Upper lobe of left lung (tissue), 6 donors: ENCODE data around the gene FOXN3. TPM values are rescaled to one million over a fixed set of nuclear protein-coding genes. Genes with fewer than 3 reads are reported as not detected.

ENCODE experiments used
- ATAC-seq, 2 donors: fragments of 200-7000 bp; cut with Tn5 transposase; one replicate each; pipeline ENCODE4 v1.9.1; 2022; ENCODE audit warnings: mild to moderate bottlenecking in 2 of 2, moderate library complexity in 2 of 2; ENCODE audit not compliant: low FRiP score in 2 of 2
- DNase-seq, 2 donors: peaks; one replicate each; pipeline ENCODE4 v3.0.0-alpha.2; 2019 to 2020
- H3K27ac ChIP-seq, 4 donors: fragments of 200-600 bp; sonication (generic); one replicate each; pipeline ENCODE4 v1.5.1; 2016 to 2019
- H3K27me3 ChIP-seq, 4 donors: fragments of 200-600 bp; sonication (generic); one replicate each; pipeline ENCODE4 v1.5.1; 2017 to 2019
- H3K36me3 ChIP-seq, 4 donors: fragments of 200-600 bp; sonication (generic); one replicate each; pipeline ENCODE4 v1.5.1; 2016 to 2019
- H3K4me1 ChIP-seq, 4 donors: fragments of 200-600 bp; sonication (generic); one replicate each; pipeline ENCODE4 v1.5.1; 2018 to 2019
- H3K4me3 ChIP-seq, 4 donors: fragments of 200-600 bp; sonication (generic); one replicate each; pipeline ENCODE4 v1.5.1; 2017 to 2019; ENCODE audit warnings: mild to moderate bottlenecking in 2 of 4, moderate library complexity in 1 of 4
- H3K9me3 ChIP-seq, 4 donors: fragments of 200-600 bp; sonication (generic); one replicate each; pipeline ENCODE4 v1.5.1; 2018 to 2019
- EP300 ChIP-seq, 4 donors: sonication (generic); formaldehyde crosslinking; IDR thresholded peaks; one replicate each; pipeline ENCODE4 v1.5.1; 2017; ENCODE audit warnings: antibody characterized with exemption in 4 of 4, control low read depth in 2 of 4
- POLR2A ChIP-seq, 4 donors: fragments of 450-650 bp; IDR thresholded peaks; one replicate each; pipeline ENCODE4 v1.5.1; 2016 to 2017; ENCODE audit warnings: antibody characterized with exemption in 4 of 4, mild to moderate bottlenecking in 2 of 4
- POLR2AphosphoS5 ChIP-seq, 2 donors: sonication (generic); formaldehyde crosslinking; IDR thresholded peaks; one replicate each; pipeline ENCODE4 v1.5.1; 2017; ENCODE audit warnings: antibody characterized with exemption in 2 of 2
- WGBS, 2 donors: methylation state at CpG; one replicate each; pipeline ENCODE4 v1.1.5; 2017 to 2018; 5-methylcytosine and 5-hydroxymethylcytosine counted together
- total RNA-seq, 6 donors: library from RNA; depleted of rRNA in 4 of 6; stranded (reverse); fragments of >200 nt in 4 of 6; gene quantifications; one replicate each; pipeline versions ENCODE4 v1.1.0 to v1.2.1, GENCODE V29; 2016 to 2021
- TF ChIP-seq, protein P1 (sequence below), 6 experiments: fragments of 450-650 bp in 4 of 6; fragments of 200-600 bp in 2 of 6; sonication (generic) in 2 of 6; IDR thresholded peaks; one replicate each; pipeline ENCODE4 v1.5.1; 2016 to 2019; ENCODE audit warnings: antibody characterized with exemption in 6 of 6
- donor health status: DM: no; HTN: no; CAD: no; lungs with moderate emphysema.
- donor health status: DM: no; HTN: yes; CAD: no; lungs with severe emphysema.

Gene FOXN3
- total RNA-seq, 6 donors from 2014 or later, result 63.4 to 115 (median 77.2) TPM

- WGBS, 2 donors, result 73% methylated on average over 2 of the region's 2 CpGs
- H3K27ac ChIP-seq, result peak overlapping the region; percentile 1 to 97 (median 94)
- H3K27me3 ChIP-seq, result no peaks in the 10 kb centered on the region
- peak in 1 of 2 donors; percentile 64 for DNase-seq
- H3K36me3 ChIP-seq, result no peaks in the 10 kb centered on the region
- H3K4me3 ChIP-seq, result no peak overlapping the region
- H3K9me3 ChIP-seq, result no peaks in the 10 kb centered on the region
- H3K4me1 ChIP-seq, result peaks cover 33 to 47% (median 33%) of the 10 kb centered on the region in 4 donors
- TF ChIP-seq EP300 (IDR thresholded peaks at IDR 0.05), result no peak
- TF ChIP-seq, protein P1, sequence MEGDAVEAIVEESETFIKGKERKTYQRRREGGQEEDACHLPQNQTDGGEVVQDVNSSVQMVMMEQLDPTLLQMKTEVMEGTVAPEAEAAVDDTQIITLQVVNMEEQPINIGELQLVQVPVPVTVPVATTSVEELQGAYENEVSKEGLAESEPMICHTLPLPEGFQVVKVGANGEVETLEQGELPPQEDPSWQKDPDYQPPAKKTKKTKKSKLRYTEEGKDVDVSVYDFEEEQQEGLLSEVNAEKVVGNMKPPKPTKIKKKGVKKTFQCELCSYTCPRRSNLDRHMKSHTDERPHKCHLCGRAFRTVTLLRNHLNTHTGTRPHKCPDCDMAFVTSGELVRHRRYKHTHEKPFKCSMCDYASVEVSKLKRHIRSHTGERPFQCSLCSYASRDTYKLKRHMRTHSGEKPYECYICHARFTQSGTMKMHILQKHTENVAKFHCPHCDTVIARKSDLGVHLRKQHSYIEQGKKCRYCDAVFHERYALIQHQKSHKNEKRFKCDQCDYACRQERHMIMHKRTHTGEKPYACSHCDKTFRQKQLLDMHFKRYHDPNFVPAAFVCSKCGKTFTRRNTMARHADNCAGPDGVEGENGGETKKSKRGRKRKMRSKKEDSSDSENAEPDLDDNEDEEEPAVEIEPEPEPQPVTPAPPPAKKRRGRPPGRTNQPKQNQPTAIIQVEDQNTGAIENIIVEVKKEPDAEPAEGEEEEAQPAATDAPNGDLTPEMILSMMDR (IDR thresholded peaks at IDR 0.05), result peak in 1 of 6 experiments; percentile 11
- ATAC-seq, result no peak
These were observed 1.9 kb upstream of the FOXN3 start for GRCh38 chr14:89418976-89419375.

- Histone ChIP-seq H3K9me3 (no peaks in the 10 kb centered on the region), H3K36me3 (no peaks in the 10 kb centered on the region), H3K4me3 (peak overlapping the region in 3 of 4 donors; percentile 63 to 94 (median 92)), H3K27me3 (no peaks in the 10 kb centered on the region), H3K27ac (peak overlapping the region; percentile 91 to 97 (median 94)), H3K4me1 (peaks cover 30 to 48% (median 32%) of the 10 kb centered on the region in 4 donors)
- 64 to 65% methylated on average over 5 to 7 of the region's 7 CpGs for WGBS, 2 donors
- peak in 2 of 4 donors; percentile 47 to 69 for TF ChIP-seq EP300 (IDR thresholded peaks at IDR 0.05)
- TF ChIP-seq POLR2A (IDR thresholded peaks at IDR 0.05), result no peak
- TF ChIP-seq, protein P1 (IDR thresholded peaks at IDR 0.05), result no peak
- peak in 1 of 2 donors; percentile 44 for TF ChIP-seq POLR2AphosphoS5 (IDR thresholded peaks at IDR 0.05)
- ATAC-seq (no peak), DNase-seq (no peak)
These were observed 1.4 kb upstream of the FOXN3 start for GRCh38 chr14:89418452-89418851.

DNA sequence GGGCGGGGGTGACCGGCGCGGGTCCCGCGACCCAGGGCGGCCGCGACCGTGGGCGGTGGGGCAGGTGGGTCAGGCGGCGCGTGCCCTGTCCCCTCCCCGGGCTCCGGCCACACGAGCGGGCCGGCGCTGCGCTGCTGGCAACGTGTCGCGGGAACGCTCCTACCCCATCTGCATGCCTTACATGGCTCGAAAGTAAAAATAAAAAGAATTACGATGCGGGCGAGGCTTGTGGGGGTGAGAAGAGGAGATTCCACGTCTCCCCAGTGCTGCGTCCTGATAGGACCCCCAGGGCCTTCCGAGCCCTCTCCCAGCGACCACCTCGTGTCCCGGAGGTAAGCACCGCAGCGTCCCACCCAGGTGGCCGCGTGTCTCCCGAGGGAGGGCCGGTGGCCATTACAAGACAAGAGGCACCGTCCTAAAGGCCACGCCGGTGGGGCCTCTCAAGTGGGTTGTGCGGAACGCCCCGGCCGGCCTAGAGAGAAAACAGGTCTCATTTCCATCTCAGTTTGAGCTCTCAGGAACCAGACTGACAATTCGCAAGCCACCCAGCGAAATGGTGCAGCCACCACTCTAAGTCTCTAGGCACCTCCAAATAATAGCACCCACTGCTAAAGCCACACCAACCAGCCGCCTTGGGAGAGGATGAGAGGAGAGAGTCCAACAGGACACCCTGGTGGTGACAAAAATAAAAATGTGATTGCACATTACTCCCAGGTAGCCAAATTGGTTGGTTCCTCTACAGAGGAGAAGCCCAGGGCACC is 612 bp upstream of the FOXN3 start:
- 3 to 4% methylated on average over 27 to 32 of the region's 51 CpGs for WGBS, 2 donors
- peak overlapping the region; percentile 63 to 94 (median 79) for H3K4me3 ChIP-seq
- no peaks in the 10 kb centered on the region for H3K9me3 ChIP-seq
- no peaks in the 10 kb centered on the region for H3K36me3 ChIP-seq
- peaks cover 28 to 42% (median 30%) of the 10 kb centered on the region in 4 donors for H3K4me1 ChIP-seq
- TF ChIP-seq POLR2AphosphoS5 (IDR thresholded peaks at IDR 0.05), result no peak
- TF ChIP-seq, protein P1 (IDR thresholded peaks at IDR 0.05), result peak; percentile 36 to 68 (median 58)
- no peak for TF ChIP-seq EP300 (IDR thresholded peaks at IDR 0.05)
- peak; percentile 46 to 58 for ATAC-seq
- H3K27ac ChIP-seq, result peak overlapping the region; percentile 91 to 97 (median 94)
- no peaks in the 10 kb centered on the region for H3K27me3 ChIP-seq
- DNase-seq, result peak in 1 of 2 donors; percentile 71

DNA sequence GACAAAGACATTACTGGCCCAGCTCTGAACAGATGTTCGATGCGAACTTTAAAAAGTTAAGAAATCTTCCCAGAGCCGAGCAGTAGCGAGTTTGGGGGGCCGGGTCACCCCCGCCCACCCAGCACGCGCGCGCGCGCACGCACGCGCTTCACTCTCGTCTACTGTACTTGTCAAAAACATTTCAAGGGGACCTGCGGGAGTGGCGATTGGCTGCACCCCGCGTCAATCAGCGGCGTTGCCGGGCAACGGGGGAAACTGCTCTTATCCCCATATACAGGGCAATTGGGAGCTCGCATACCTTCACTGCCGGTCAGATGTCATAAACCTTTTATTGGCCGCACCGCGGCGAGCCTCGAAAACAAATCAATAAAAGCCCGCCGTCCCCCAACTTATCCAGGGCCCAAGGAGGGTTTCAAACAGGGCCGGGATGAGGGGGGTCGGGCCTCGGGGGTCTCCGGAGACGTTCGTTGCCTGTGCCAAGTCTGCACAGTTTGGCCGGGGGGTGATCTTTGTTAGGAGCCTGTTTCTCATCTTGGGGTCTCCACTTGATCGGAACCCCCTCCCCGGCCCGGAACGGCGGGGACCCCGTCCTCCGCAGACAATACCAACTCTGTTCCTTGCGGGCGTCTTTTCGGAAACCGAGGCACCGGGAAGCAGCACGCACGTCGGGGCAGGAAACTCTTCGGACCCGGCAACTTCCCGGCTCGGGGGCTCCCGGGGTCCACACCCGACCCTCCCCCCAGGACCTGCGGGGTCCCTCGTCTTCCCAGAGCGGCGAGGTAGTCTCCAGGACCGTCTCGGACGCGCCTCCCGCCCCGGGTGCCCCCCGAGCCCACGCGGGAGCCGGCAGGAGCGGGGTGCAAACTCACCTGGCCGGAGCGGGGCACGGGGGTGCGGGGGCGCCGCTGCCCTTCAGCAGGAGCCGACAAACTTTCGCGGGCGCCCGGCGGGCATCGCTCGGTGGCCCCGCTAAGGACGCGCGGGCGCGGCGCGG is 734 bp downstream of the FOXN3 start:
- TF ChIP-seq, protein P1 (IDR thresholded peaks at IDR 0.05), result no peak
- no peak for TF ChIP-seq EP300 (IDR thresholded peaks at IDR 0.05)
- TF ChIP-seq POLR2AphosphoS5 (IDR thresholded peaks at IDR 0.05), result peak in 1 of 2 donors; percentile 83
- peak in 3 of 4 donors; percentile 36 to 69 (median 62) for TF ChIP-seq POLR2A (IDR thresholded peaks at IDR 0.05)
- Histone ChIP-seq H3K4me3 (peak overlapping the region; percentile 63 to 94 (median 91)), H3K4me1 (peaks cover 23 to 35% (median 30%) of the 10 kb centered on the region in 4 donors), H3K9me3 (no peaks in the 10 kb centered on the region), H3K27ac (peak overlapping the region; percentile 95 to 97 (median 96)), H3K36me3 (peaks cover 0 to 7% (median 2%) of the 10 kb centered on the region in 4 donors), H3K27me3 (no peaks in the 10 kb centered on the region)
- ATAC-seq (peak; percentile 91), DNase-seq (peak; percentile 97 to 100)
- 1% methylated on average over 17 to 47 of the region's 98 CpGs for WGBS, 2 donors
